HepG2 (cell line): ENCODE data around the gene TXNRD1. TPM values are rescaled to one million over a fixed set of nuclear protein-coding genes. Genes with fewer than 3 reads are reported as not detected.

ENCODE experiments used
- ATAD3A ChIP-seq: sonication (generic); formaldehyde crosslinking; IDR thresholded peaks from 2 replicates; pipeline ENCODE4 v1.4.0; 2020; ENCODE audit warnings: missing genetic modification reagents
- CREM ChIP-seq, 2 experiments: sonication (generic) in 1 of 2; formaldehyde crosslinking in 1 of 2; IDR thresholded peaks; 2 replicates each; pipeline versions ENCODE4 v1.4.0 to v1.6.1; 2016 to 2020; ENCODE audit warnings: antibody characterized with exemption in 1 of 2, mild to moderate bottlenecking in 1 of 2, missing genetic modification reagents in 1 of 2
- JUNB ChIP-seq: sonication (generic); formaldehyde crosslinking; IDR thresholded peaks from 2 replicates; pipeline ENCODE4 v1.8.0; 2022; ENCODE audit warnings: missing genetic modification reagents, mild to moderate bottlenecking, borderline replicate concordance
- KLF6 ChIP-seq: IDR thresholded peaks from 2 replicates; pipeline ENCODE4 v1.8.0; 2016; ENCODE audit warnings: missing biosample characterization, missing genetic modification reagents
- MED8 ChIP-seq: sonication (generic); formaldehyde crosslinking; IDR thresholded peaks from 2 replicates; pipeline ENCODE4 v1.8.1; 2023; ENCODE audit warnings: mild to moderate bottlenecking, missing genetic modification reagents; ENCODE audit not compliant: insufficient replicate concordance
- MYC ChIP-seq: sonication (generic); formaldehyde crosslinking; IDR thresholded peaks from 2 replicates; pipeline ENCODE4 v1.9.0; 2021; ENCODE audit warnings: missing genetic modification reagents, borderline replicate concordance
- NFATC3 ChIP-seq: sonication (generic); formaldehyde crosslinking; IDR thresholded peaks from 2 replicates; pipeline ENCODE4 v1.5.1; 2020; ENCODE audit warnings: mild to moderate bottlenecking, missing genetic modification reagents
- ONECUT2 ChIP-seq: sonication (generic); formaldehyde crosslinking; IDR thresholded peaks from 2 replicates; pipeline ENCODE4 v1.4.0; 2020; ENCODE audit warnings: missing genetic modification reagents
- TAF15 ChIP-seq: fragments of 200-400 bp; formaldehyde crosslinking; IDR thresholded peaks from one replicate; pipeline ENCODE4 v1.6.1; 2018; ENCODE audit warnings: mild to moderate bottlenecking, low read depth, low read length; ENCODE audit not compliant: poor library complexity, severe bottlenecking
- THAP11 ChIP-seq: IDR thresholded peaks from 2 replicates; pipeline ENCODE4 v1.6.1; 2016; ENCODE audit warnings: missing biosample characterization, missing genetic modification reagents
- XBP1 ChIP-seq: sonication (generic); formaldehyde crosslinking; IDR thresholded peaks from 2 replicates; pipeline ENCODE4 v1.5.0; 2020; ENCODE audit warnings: missing genetic modification reagents
- ZBTB21 ChIP-seq: sonication (generic); formaldehyde crosslinking; IDR thresholded peaks from 2 replicates; pipeline ENCODE4 v1.4.0; 2020; ENCODE audit warnings: missing genetic modification reagents
- ZBTB7A ChIP-seq: sonication (generic); formaldehyde crosslinking; IDR thresholded peaks from 2 replicates; pipeline ENCODE4 v1.8.0; 2022; ENCODE audit warnings: mild to moderate bottlenecking, missing genetic modification reagents
- ZFY ChIP-seq: sonication (generic); formaldehyde crosslinking; IDR thresholded peaks from 2 replicates; pipeline ENCODE4 v1.4.0; 2020; ENCODE audit warnings: missing genetic modification reagents
- ZNF260 ChIP-seq: sonication (generic); formaldehyde crosslinking; IDR thresholded peaks from 2 replicates; pipeline ENCODE4 v1.4.0; 2020; ENCODE audit warnings: missing genetic modification reagents, low read depth, mild to moderate bottlenecking, borderline replicate concordance
- ZNF430 ChIP-seq: sonication (generic); formaldehyde crosslinking; IDR thresholded peaks from 2 replicates; pipeline ENCODE4 v1.9.0; 2021; ENCODE audit warnings: mild to moderate bottlenecking, missing genetic modification reagents
- ZNF713 ChIP-seq: sonication (generic); formaldehyde crosslinking; IDR thresholded peaks from 2 replicates; pipeline ENCODE4 v1.4.0; 2020; ENCODE audit warnings: mild to moderate bottlenecking, missing genetic modification reagents
- polyA plus RNA-seq, 8 experiments: library from polyadenylated mRNA; depleted of rRNA in 3 of 8; stranded (reverse) in 7 of 8; unstranded in 1 of 8; fragments of >200 nt; fragmentation: Illumina TruSeq in 4 of 8; extraction: Trizol in 4 of 8; gene quantifications; 2 replicates each; pipeline versions ENCODE4 v1.2.1 to v1.2.3, GENCODE V29; 2011 to 2016; ENCODE audit warnings: low read depth in 4 of 8, missing spikeins in 1 of 8, mixed read lengths in 1 of 8; ENCODE audit not compliant: insufficient read depth in 1 of 8
- total RNA-seq, 5 experiments: library from RNA; depleted of rRNA; stranded (reverse); fragments of >200 nt; fragmentation: Illumina TruSeq; extraction: Trizol; gene quantifications; 2 replicates each; pipeline ENCODE4 v1.2.3, GENCODE V29; 2016; ENCODE audit warnings: low read depth in 1 of 5
- TF ChIP-seq, protein P1 (sequence below): sonication (generic); formaldehyde crosslinking; IDR thresholded peaks from 2 replicates; pipeline ENCODE4 v1.8.1; 2022; ENCODE audit warnings: low read depth, mild to moderate bottlenecking, missing genetic modification reagents
- TF ChIP-seq, protein P2 (sequence below): sonication (generic); formaldehyde crosslinking; IDR thresholded peaks from 2 replicates; pipeline ENCODE4 v1.5.1; 2020; ENCODE audit warnings: mild to moderate bottlenecking, moderate library complexity, missing genetic modification reagents
- TF ChIP-seq, protein P3 (sequence below): sonication (generic); formaldehyde crosslinking; IDR thresholded peaks from 2 replicates; pipeline ENCODE4 v1.4.0; 2020; ENCODE audit warnings: missing genetic modification reagents, borderline replicate concordance
- TF ChIP-seq, protein P4 (sequence below): sonication (generic); formaldehyde crosslinking; IDR thresholded peaks from 2 replicates; pipeline ENCODE4 v1.5.0; 2020; ENCODE audit warnings: mild to moderate bottlenecking, missing genetic modification reagents

TXNRD1 gene
- total and polyA plus RNA-seq, 2 of the 13 experiments (the other 11 are each of a cell fraction or from before 2014, with no cell fraction given) = 54.0 to 190 TPM

- TF ChIP-seq, protein P1, sequence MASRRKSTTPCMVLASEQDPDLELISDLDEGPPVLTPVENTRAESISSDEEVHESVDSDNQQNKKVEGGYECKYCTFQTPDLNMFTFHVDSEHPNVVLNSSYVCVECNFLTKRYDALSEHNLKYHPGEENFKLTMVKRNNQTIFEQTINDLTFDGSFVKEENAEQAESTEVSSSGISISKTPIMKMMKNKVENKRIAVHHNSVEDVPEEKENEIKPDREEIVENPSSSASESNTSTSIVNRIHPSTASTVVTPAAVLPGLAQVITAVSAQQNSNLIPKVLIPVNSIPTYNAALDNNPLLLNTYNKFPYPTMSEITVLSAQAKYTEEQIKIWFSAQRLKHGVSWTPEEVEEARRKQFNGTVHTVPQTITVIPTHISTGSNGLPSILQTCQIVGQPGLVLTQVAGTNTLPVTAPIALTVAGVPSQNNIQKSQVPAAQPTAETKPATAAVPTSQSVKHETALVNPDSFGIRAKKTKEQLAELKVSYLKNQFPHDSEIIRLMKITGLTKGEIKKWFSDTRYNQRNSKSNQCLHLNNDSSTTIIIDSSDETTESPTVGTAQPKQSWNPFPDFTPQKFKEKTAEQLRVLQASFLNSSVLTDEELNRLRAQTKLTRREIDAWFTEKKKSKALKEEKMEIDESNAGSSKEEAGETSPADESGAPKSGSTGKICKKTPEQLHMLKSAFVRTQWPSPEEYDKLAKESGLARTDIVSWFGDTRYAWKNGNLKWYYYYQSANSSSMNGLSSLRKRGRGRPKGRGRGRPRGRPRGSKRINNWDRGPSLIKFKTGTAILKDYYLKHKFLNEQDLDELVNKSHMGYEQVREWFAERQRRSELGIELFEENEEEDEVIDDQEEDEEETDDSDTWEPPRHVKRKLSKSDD (CRISPR knock-in tag) = 0 out of 2 replicates have a peak, but pooled peaks have one; percentile 38
- TF ChIP-seq ZFY (CRISPR knock-in tag) (peak; percentile 50; the same call in 1 of the 2 replicates), MED8 (CRISPR knock-in tag) (no peak), ONECUT2 (CRISPR knock-in tag) (no peak), ZNF430 (CRISPR knock-in tag) (no peak), CREM (IDR thresholded peaks at IDR 0.05) (no peak), CREM (CRISPR knock-in tag; IDR thresholded peaks at IDR 0.05) (no peak), THAP11 (CRISPR knock-in tag) (no peak), ZNF260 (CRISPR knock-in tag) (no peak), NFATC3 (CRISPR knock-in tag) (peak; percentile 57; the same call in 1 of the 2 replicates), XBP1 (CRISPR knock-in tag) (no peak), JUNB (CRISPR knock-in tag) (no peak), ATAD3A (CRISPR knock-in tag) (no peak), ZBTB21 (no peak), MYC (CRISPR knock-in tag) (peak; percentile 33; the same call in 1 of the 2 replicates), TAF15 (no peak), ZNF713 (CRISPR knock-in tag) (no peak), ZBTB7A (CRISPR knock-in tag) (no peak), KLF6 (CRISPR knock-in tag) (no peak)
- TF ChIP-seq, protein P2, sequence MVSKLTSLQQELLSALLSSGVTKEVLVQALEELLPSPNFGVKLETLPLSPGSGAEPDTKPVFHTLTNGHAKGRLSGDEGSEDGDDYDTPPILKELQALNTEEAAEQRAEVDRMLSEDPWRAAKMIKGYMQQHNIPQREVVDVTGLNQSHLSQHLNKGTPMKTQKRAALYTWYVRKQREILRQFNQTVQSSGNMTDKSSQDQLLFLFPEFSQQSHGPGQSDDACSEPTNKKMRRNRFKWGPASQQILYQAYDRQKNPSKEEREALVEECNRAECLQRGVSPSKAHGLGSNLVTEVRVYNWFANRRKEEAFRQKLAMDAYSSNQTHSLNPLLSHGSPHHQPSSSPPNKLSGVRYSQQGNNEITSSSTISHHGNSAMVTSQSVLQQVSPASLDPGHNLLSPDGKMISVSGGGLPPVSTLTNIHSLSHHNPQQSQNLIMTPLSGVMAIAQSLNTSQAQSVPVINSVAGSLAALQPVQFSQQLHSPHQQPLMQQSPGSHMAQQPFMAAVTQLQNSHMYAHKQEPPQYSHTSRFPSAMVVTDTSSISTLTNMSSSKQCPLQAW = 0 out of 2 replicates have a peak, but pooled peaks have one; percentile 31
- TF ChIP-seq, protein P3, sequence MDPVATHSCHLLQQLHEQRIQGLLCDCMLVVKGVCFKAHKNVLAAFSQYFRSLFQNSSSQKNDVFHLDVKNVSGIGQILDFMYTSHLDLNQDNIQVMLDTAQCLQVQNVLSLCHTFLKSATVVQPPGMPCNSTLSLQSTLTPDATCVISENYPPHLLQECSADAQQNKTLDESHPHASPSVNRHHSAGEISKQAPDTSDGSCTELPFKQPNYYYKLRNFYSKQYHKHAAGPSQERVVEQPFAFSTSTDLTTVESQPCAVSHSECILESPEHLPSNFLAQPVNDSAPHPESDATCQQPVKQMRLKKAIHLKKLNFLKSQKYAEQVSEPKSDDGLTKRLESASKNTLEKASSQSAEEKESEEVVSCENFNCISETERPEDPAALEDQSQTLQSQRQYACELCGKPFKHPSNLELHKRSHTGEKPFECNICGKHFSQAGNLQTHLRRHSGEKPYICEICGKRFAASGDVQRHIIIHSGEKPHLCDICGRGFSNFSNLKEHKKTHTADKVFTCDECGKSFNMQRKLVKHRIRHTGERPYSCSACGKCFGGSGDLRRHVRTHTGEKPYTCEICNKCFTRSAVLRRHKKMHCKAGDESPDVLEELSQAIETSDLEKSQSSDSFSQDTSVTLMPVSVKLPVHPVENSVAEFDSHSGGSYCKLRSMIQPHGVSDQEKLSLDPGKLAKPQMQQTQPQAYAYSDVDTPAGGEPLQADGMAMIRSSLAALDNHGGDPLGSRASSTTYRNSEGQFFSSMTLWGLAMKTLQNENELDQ (CRISPR knock-in tag) = no peak
- TF ChIP-seq, protein P4, sequence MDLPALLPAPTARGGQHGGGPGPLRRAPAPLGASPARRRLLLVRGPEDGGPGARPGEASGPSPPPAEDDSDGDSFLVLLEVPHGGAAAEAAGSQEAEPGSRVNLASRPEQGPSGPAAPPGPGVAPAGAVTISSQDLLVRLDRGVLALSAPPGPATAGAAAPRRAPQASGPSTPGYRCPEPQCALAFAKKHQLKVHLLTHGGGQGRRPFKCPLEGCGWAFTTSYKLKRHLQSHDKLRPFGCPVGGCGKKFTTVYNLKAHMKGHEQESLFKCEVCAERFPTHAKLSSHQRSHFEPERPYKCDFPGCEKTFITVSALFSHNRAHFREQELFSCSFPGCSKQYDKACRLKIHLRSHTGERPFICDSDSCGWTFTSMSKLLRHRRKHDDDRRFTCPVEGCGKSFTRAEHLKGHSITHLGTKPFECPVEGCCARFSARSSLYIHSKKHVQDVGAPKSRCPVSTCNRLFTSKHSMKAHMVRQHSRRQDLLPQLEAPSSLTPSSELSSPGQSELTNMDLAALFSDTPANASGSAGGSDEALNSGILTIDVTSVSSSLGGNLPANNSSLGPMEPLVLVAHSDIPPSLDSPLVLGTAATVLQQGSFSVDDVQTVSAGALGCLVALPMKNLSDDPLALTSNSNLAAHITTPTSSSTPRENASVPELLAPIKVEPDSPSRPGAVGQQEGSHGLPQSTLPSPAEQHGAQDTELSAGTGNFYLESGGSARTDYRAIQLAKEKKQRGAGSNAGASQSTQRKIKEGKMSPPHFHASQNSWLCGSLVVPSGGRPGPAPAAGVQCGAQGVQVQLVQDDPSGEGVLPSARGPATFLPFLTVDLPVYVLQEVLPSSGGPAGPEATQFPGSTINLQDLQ (CRISPR knock-in tag) = no peak
Measured at GRCh38 chr12:104215638-104216297, at the start of gene TXNRD1 (continued).
